Endodermal cell (in vitro differentiated cells): ENCODE results near the gene MTA1. TPM values are rescaled to one million over a fixed set of nuclear protein-coding genes. Genes with fewer than 3 reads are reported as not detected.

Experiments
- DNase-seq: peaks from one replicate; pipeline ENCODE4 v3.0.0-alpha.2; 2017
- H3K27ac ChIP-seq: 2 replicates; pipeline ENCODE4 v1.5.1; 2013; ENCODE audit warnings: mild to moderate bottlenecking, low read depth, low read length, moderate library complexity
- H3K27me3 ChIP-seq: 2 replicates; pipeline ENCODE4 v1.6.1; 2013; ENCODE audit warnings: mild to moderate bottlenecking, low read length, moderate library complexity; ENCODE audit not compliant: insufficient read depth, control insufficient read depth, poor library complexity, severe bottlenecking
- H3K36me3 ChIP-seq: 2 replicates; pipeline ENCODE4 v1.7.0; 2013; ENCODE audit warnings: mild to moderate bottlenecking, low read length, moderate library complexity; ENCODE audit not compliant: control insufficient read depth, insufficient read depth
- H3K4me1 ChIP-seq: one replicate; pipeline ENCODE4 v1.7.0; 2013; ENCODE audit warnings: low read length; ENCODE audit not compliant: control insufficient read depth, insufficient read depth
- H3K4me3 ChIP-seq: 2 replicates; pipeline ENCODE4 v1.5.1; 2013; ENCODE audit warnings: mild to moderate bottlenecking, low read length, moderate library complexity
- H3K9ac ChIP-seq: 2 replicates; pipeline ENCODE4 v1.6.1; 2013; ENCODE audit warnings: mild to moderate bottlenecking, low read length, moderate library complexity; ENCODE audit not compliant: poor library complexity, severe bottlenecking; ENCODE audit errors: extremely low read depth
- H3K9me3 ChIP-seq: 2 replicates; pipeline ENCODE4 v1.6.1; 2013; ENCODE audit warnings: mild to moderate bottlenecking, low read length, moderate library complexity; ENCODE audit not compliant: control insufficient read depth
- H3K27ac Mint-ChIP-seq: 2 replicates; pipeline ENCODE4 v1.8.0; 2020; ENCODE audit warnings: mixed read lengths
- H3K27me3 Mint-ChIP-seq: 2 replicates; pipeline ENCODE4 v1.8.0; 2021; ENCODE audit warnings: mild to moderate bottlenecking, mixed read lengths; ENCODE audit not compliant: insufficient read depth
- H3K36me3 Mint-ChIP-seq: 2 replicates; pipeline ENCODE4 v1.8.0; 2020; ENCODE audit warnings: low read depth, mixed read lengths
- H3K4me1 Mint-ChIP-seq: 2 replicates; pipeline ENCODE4 v1.8.0; 2020; ENCODE audit warnings: mixed read lengths
- H3K4me3 Mint-ChIP-seq: 2 replicates; pipeline ENCODE4 v1.8.0; 2020; ENCODE audit warnings: mild to moderate bottlenecking, moderate library complexity, mixed read lengths
- H3K9me3 Mint-ChIP-seq: 2 replicates; pipeline ENCODE4 v1.8.0; 2020; ENCODE audit warnings: mild to moderate bottlenecking, mixed read lengths
- CTCF ChIP-seq: fragments of 200-600 bp; sonication (generic); conservative IDR thresholded peaks from 2 replicates; pipeline ENCODE4 v1.5.0; 2021; ENCODE audit warnings: antibody characterized with exemption, mild to moderate bottlenecking
- WGBS, 2 experiments: methylation state at CpG; one replicate each; pipeline versions ENCODE4 v1.1.5 to v1.1.7; 2013; ENCODE audit warnings: missing lambda C conversion rate in 2 of 2, mixed read lengths in 1 of 2; ENCODE audit not compliant: insufficient coverage in 1 of 2, insufficient read length in 1 of 2; 5-methylcytosine and 5-hydroxymethylcytosine counted together
- total RNA-seq, 2 donors: library from RNA; stranded (reverse); fragmentation: NEBNext Ultra II Directional in 1 of 2; extraction: Animal tissue kit (Norgen Biotek cat#: 25700) in 1 of 2; gene quantifications; 2 replicates in 1 of 2; 3 replicates in 1 of 2; pipeline ENCODE4 v1.2.1, GENCODE V29; 2021

MTA1 gene
- total RNA-seq, 2 donors from 2014 or later: 245 to 246 TPM

- no peaks in the 10 kb centered on the region for H3K36me3 Mint-ChIP-seq
- no peak overlapping the region for H3K4me3 Mint-ChIP-seq
- Histone ChIP-seq H3K27ac (no peak overlapping the region), H3K4me1 (no peaks in the 10 kb centered on the region), H3K9me3 (no peaks in the 10 kb centered on the region), H3K4me3 (no peak overlapping the region), H3K9ac (no peak overlapping the region), H3K27me3 (peaks cover 10% of the 10 kb centered on the region), H3K36me3 (no peaks in the 10 kb centered on the region)
- no peaks in the 10 kb centered on the region for H3K4me1 Mint-ChIP-seq
- TF ChIP-seq CTCF: no peak
- DNase-seq: no peak
- H3K9me3 Mint-ChIP-seq: peaks cover 32% of the 10 kb centered on the region
- H3K27ac Mint-ChIP-seq: no peak overlapping the region
- H3K27me3 Mint-ChIP-seq: peaks cover 20% of the 10 kb centered on the region
- WGBS, 2 experiments: 57 to 63% methylated on average over 5 of the region's 5 CpGs
These were observed 97.5 kb downstream of the MTA1 start for GRCh38 chr14:105517096-105517495.

- H3K36me3 ChIP-seq: no peaks in the 10 kb centered on the region
- TF ChIP-seq CTCF: no peak
- Mint-ChIP-seq H3K9me3 (peaks cover 32% of the 10 kb centered on the region), H3K4me3 (no peak overlapping the region), H3K4me1 (no peaks in the 10 kb centered on the region), H3K36me3 (no peaks in the 10 kb centered on the region), H3K27ac (no peak overlapping the region), H3K27me3 (peaks cover 37% of the 10 kb centered on the region)
- DNase-seq: no peak
- no peaks in the 10 kb centered on the region for H3K4me1 ChIP-seq
- no peak overlapping the region for H3K4me3 ChIP-seq
- WGBS, 2 experiments: 69 to 74% methylated on average over 14 of the region's 14 CpGs
- peaks cover 28% of the 10 kb centered on the region for H3K27me3 ChIP-seq
- H3K9me3 ChIP-seq: no peaks in the 10 kb centered on the region
- no peak overlapping the region for H3K9ac ChIP-seq
- H3K27ac ChIP-seq: no peak overlapping the region
These were observed 100.5 kb downstream of the MTA1 start for GRCh38 chr14:105519946-105520698.

Other genes with a start within 250 kb of the MTA1 start
- 10 to 100 TPM; 43.4 to 59.5 TPM for gene NUDT14, start 238.5 kb upstream of the MTA1 start, total RNA-seq
- 10 to 100 TPM; 21.8 to 26.9 TPM for gene BTBD6, start 171.3 kb upstream of the MTA1 start, total RNA-seq
- 10 to 100 TPM; 37.0 to 44.5 TPM for gene BRF1, start 118.8 kb upstream of the MTA1 start, total RNA-seq
- gene PACS2, start 105.1 kb upstream of the MTA1 start, total RNA-seq: 100 to 1,000 TPM; 117 to 121 TPM
- 1 to 10 TPM; 1.9 to 3.5 TPM for gene TEX22, start 21.3 kb upstream of the MTA1 start, total RNA-seq
- gene CRIP2, start 55.0 kb downstream of the MTA1 start, total RNA-seq: 1 to 10 TPM; 3.9 to 5.3 TPM
- gene CRIP1, start 67.1 kb downstream of the MTA1 start, total RNA-seq: 10 to 100 TPM in 1 of 2 donors, 1 to 10 TPM in 1; 7.0 to 47.1 TPM
- 10 to 100 TPM in 1 of 2 donors, 1 to 10 TPM in 1; 9.1 to 23.8 TPM for gene TEDC1, start 71.4 kb downstream of the MTA1 start, total RNA-seq
- 1 to 10 TPM in 1 of 2 donors, under 1 TPM in 1; 0.29 to 1.5 TPM for gene TMEM121, start 106.8 kb downstream of the MTA1 start, total RNA-seq